B cell (primary cell): ENCODE measurements around the gene RERE.

ENCODE experiments used
- EZH2 ChIP-seq: IDR thresholded peaks from 2 replicates; pipeline ENCODE4 v1.6.1; 2012; ENCODE audit warnings: borderline replicate concordance, low read depth, mild to moderate bottlenecking, moderate library complexity, low read length; ENCODE audit not compliant: insufficient read depth, poor library complexity, severe bottlenecking
- TF ChIP-seq, protein P1 (sequence below): fragments of 200-600 bp; IDR thresholded peaks from one replicate; pipeline ENCODE4 v1.8.0; 2022; ENCODE audit warnings: antibody characterized with exemption, mild to moderate bottlenecking

DNA sequence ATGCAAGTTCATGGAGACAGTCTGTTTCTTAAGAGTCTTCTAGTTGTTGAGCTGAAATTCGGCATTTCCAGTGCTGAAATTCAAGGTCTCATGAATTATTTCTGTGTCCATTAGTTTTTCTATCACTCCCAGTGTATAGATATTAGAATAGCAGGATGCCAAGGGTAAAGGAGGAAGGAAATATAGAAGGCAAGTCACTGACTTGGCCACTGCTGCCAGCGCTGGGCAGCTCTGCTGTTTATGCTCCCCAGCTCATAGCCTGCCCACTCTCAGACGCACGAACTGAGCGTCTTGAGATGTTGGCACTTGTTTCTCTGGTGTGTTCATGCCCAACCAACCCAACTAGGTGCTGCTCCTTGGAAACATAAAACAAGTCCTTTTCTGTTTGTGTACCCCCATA, 389.5 kb downstream of the RERE start:
- TF ChIP-seq, protein P1, sequence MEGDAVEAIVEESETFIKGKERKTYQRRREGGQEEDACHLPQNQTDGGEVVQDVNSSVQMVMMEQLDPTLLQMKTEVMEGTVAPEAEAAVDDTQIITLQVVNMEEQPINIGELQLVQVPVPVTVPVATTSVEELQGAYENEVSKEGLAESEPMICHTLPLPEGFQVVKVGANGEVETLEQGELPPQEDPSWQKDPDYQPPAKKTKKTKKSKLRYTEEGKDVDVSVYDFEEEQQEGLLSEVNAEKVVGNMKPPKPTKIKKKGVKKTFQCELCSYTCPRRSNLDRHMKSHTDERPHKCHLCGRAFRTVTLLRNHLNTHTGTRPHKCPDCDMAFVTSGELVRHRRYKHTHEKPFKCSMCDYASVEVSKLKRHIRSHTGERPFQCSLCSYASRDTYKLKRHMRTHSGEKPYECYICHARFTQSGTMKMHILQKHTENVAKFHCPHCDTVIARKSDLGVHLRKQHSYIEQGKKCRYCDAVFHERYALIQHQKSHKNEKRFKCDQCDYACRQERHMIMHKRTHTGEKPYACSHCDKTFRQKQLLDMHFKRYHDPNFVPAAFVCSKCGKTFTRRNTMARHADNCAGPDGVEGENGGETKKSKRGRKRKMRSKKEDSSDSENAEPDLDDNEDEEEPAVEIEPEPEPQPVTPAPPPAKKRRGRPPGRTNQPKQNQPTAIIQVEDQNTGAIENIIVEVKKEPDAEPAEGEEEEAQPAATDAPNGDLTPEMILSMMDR = no peak
- TF ChIP-seq EZH2 = no peak
